Hepatocyte (in vitro differentiated cells): Measurements from ENCODE around the gene LYPD5. TPM values are rescaled to one million over a fixed set of nuclear protein-coding genes. Genes with fewer than 3 reads are reported as not detected.
"Not testable (repeated sequence)": the region's sequence is repeated elsewhere in the genome, so short reads cannot be mapped to it uniquely, and the experiment has no call there.

Experiments
- DNase-seq: peaks from one replicate; pipeline ENCODE4 v3.0.0-alpha.2; 2016; ENCODE audit warnings: low spot score
- H2AFZ ChIP-seq: fragments of 200-600 bp; sonication (generic); 2 replicates; pipeline ENCODE4 v1.6.0; 2016; ENCODE audit warnings: antibody characterized with exemption, mild to moderate bottlenecking
- H3K27ac ChIP-seq: fragments of 200-600 bp; sonication (generic); 2 replicates; pipeline ENCODE4 v1.5.1; 2016; ENCODE audit warnings: mild to moderate bottlenecking
- H3K27me3 ChIP-seq: fragments of 200-600 bp; sonication (generic); 2 replicates; pipeline ENCODE4 v1.6.1; 2016
- H3K36me3 ChIP-seq: fragments of 200-600 bp; sonication (generic); replicated peaks from 2 replicates; pipeline ENCODE4 v1.5.1; 2016; ENCODE audit warnings: low read depth; ENCODE audit not compliant: insufficient read depth
- H3K4me1 ChIP-seq: fragments of 200-600 bp; sonication (generic); 2 replicates; pipeline ENCODE4 v1.5.1; 2016; ENCODE audit warnings: mild to moderate bottlenecking, moderate library complexity; ENCODE audit not compliant: insufficient read depth
- H3K4me2 ChIP-seq: fragments of 200-600 bp; sonication (generic); 2 replicates; pipeline ENCODE4 v1.6.0; 2016
- H3K4me3 ChIP-seq: fragments of 200-600 bp; sonication (generic); 2 replicates; pipeline ENCODE4 v1.5.1; 2016; ENCODE audit warnings: mild to moderate bottlenecking
- H3K79me2 ChIP-seq: fragments of 200-600 bp; sonication (generic); 2 replicates; pipeline ENCODE4 v1.6.0; 2017; ENCODE audit warnings: mild to moderate bottlenecking
- H3K9me2 ChIP-seq: fragments of 200-600 bp; sonication (generic); replicated peaks from 2 replicates; pipeline ENCODE4 v1.6.0; 2017; ENCODE audit warnings: mild to moderate bottlenecking; ENCODE audit not compliant: insufficient read depth
- H3K9me3 ChIP-seq: fragments of 200-600 bp; sonication (generic); 2 replicates; pipeline ENCODE4 v1.5.1; 2016; ENCODE audit warnings: low read depth, mild to moderate bottlenecking
- H4K20me1 ChIP-seq: fragments of 200-600 bp; sonication (generic); 2 replicates; pipeline ENCODE4 v1.6.0; 2016; ENCODE audit warnings: mild to moderate bottlenecking; ENCODE audit not compliant: insufficient read depth, poor library complexity, severe bottlenecking
- EZH2 ChIP-seq: fragments of 200-600 bp; sonication (generic); IDR thresholded peaks from 2 replicates; pipeline ENCODE4 v1.6.1; 2016; ENCODE audit warnings: antibody characterized with exemption, mild to moderate bottlenecking, borderline replicate concordance
- EZH2phosphoT487 ChIP-seq: fragments of 200-600 bp; sonication (generic); IDR thresholded peaks from one replicate; pipeline ENCODE4 v1.6.1; 2018; ENCODE audit warnings: antibody characterized with exemption, mild to moderate bottlenecking, low read depth, moderate library complexity; ENCODE audit not compliant: unreplicated experiment, severe bottlenecking
- WGBS: methylation state at CpG from one replicate; pipeline ENCODE4 v1.1.6; 2016; ENCODE audit warnings: low lambda C conversion rate; ENCODE audit errors: missing lambda C conversion rate; 5-methylcytosine and 5-hydroxymethylcytosine counted together
- polyA plus RNA-seq: library from polyadenylated mRNA; unstranded; fragments of >200 nt; fragmentation: Nextera tagmentation; extraction: Ambion mirVana; gene quantifications from 2 replicates; pipeline ENCODE4 v1.2.1, GENCODE V29; 2016
- total RNA-seq: library from RNA; depleted of rRNA; stranded (reverse); fragments of >200 nt; gene quantifications from 2 replicates; pipeline ENCODE4 v1.2.3, GENCODE V29; 2014
- TF ChIP-seq, protein P1 (sequence below): fragments of 200-600 bp; sonication (generic); IDR thresholded peaks from 2 replicates; pipeline ENCODE4 v1.5.1; 2016; ENCODE audit warnings: antibody characterized with exemption, mild to moderate bottlenecking; ENCODE audit not compliant: poor library complexity

Gene LYPD5
- total and polyA plus RNA-seq, 2 experiments from 2014 or later, result 1.6 to 1.8 TPM

DNA sequence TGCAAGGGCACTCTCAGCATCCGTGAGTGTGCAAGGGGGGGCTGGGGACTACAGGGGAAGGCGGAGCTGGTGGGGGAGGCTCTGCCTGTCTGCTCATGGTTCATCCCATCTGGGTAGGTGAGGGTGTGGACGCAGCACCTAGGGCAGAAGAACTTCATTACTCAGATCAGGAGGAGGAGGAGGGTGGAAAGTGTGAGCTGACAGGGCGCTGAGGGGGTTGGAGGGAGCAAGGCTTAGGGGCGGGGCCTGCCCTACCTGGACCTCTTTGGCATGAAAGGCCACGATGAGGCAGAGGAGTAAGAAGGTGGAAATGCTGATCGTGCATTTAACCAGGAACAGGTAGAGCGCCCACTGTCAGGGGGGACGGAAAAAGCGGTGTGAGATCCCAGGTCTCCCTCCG is 26.0 kb downstream of the LYPD5 start:
- Histone ChIP-seq H3K9me3 (no peaks in the 10 kb centered on the region), H4K20me1 (no peaks in the 10 kb centered on the region), H2AFZ (no peak overlapping the region), H3K4me3 (no peak overlapping the region), H3K27ac (no peak overlapping the region), H3K4me2 (no peak overlapping the region), H3K27me3 (no peaks in the 10 kb centered on the region), H3K9me2 (no peaks in the 10 kb centered on the region), H3K36me3 (no peaks in the 10 kb centered on the region), H3K4me1 (peaks cover 15% of the 10 kb centered on the region), H3K79me2 (no peaks in the 10 kb centered on the region)
- 53% methylated on average over 8 of the region's 11 CpGs for WGBS
- DNase-seq, result peak; percentile 3
- TF ChIP-seq EZH2 (no peak), EZH2phosphoT487 (no peak)
- TF ChIP-seq, protein P1, sequence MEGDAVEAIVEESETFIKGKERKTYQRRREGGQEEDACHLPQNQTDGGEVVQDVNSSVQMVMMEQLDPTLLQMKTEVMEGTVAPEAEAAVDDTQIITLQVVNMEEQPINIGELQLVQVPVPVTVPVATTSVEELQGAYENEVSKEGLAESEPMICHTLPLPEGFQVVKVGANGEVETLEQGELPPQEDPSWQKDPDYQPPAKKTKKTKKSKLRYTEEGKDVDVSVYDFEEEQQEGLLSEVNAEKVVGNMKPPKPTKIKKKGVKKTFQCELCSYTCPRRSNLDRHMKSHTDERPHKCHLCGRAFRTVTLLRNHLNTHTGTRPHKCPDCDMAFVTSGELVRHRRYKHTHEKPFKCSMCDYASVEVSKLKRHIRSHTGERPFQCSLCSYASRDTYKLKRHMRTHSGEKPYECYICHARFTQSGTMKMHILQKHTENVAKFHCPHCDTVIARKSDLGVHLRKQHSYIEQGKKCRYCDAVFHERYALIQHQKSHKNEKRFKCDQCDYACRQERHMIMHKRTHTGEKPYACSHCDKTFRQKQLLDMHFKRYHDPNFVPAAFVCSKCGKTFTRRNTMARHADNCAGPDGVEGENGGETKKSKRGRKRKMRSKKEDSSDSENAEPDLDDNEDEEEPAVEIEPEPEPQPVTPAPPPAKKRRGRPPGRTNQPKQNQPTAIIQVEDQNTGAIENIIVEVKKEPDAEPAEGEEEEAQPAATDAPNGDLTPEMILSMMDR, result no peak

DNA sequence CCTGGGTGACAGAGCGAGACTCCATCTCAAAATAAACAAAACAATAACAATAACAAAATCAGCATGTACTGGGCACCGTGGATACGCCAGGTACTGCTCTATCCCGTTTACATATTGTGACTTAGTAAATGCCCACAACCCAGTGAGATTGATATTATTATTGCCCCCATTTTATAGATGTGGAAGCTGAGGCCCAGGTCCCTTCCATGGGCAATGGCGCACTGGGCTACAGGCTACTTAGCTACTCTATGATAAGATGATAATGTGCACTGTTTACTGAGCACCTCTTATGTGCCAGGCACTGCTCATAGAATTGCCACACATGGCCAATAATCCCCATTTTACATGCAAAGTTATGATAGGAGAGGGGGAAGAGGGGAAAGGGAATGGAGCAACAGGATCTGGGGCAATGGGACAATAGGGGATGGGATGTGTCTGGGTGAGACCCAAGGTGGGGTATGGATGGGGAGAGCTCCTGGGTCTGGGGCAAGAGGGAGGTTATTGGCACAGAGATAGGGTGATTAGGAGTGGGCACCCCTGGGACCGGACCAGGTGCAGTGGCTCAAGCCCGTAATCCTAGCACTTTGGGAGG is 26.9 kb downstream of the LYPD5 start:
- H3K4me3 ChIP-seq, result no peak overlapping the region

DNA sequence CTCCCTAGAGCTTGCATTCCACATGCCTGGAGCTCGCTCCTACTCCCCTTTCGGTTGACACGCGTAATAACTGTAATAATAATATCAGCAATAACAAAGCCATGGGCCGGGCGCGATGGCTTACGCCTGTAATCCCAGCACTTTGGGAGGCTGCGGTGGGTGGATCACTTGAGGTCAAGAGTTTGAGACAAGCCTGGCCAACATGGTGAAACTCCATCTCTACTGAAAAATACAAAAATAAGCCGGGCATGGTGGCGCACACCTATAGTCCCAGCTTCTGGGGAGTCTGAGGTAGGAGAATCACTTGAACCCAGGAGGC is 27.3 kb downstream of the LYPD5 start:
- Histone ChIP-seq H3K4me3 (peak overlapping the region; percentile 17), H3K4me2 (peak overlapping the region; percentile 92), H2AFZ (peak overlapping the region; percentile 39), H3K4me1 (peaks cover 15% of the 10 kb centered on the region)
- H3K27me3 ChIP-seq, H3K9me2 ChIP-seq, H3K27ac ChIP-seq, H3K9me3 ChIP-seq, H4K20me1 ChIP-seq, H3K79me2 ChIP-seq, DNase-seq, H3K36me3 ChIP-seq: not testable (repeated sequence)
- 85% methylated on average over 11 of the region's 11 CpGs for WGBS

More for the DNA sequence above, 26.9 kb downstream of the LYPD5 start:
- no peak for DNase-seq
- TF ChIP-seq EZH2phosphoT487, result no peak
- TF ChIP-seq EZH2, result no peak
- TF ChIP-seq, protein P1, result no peak
- Histone ChIP-seq H3K36me3 (no peaks in the 10 kb centered on the region), H2AFZ (no peak overlapping the region), H3K27me3 (no peaks in the 10 kb centered on the region), H3K9me3 (no peaks in the 10 kb centered on the region), H4K20me1 (no peaks in the 10 kb centered on the region), H3K79me2 (no peaks in the 10 kb centered on the region), H3K4me2 (no peak overlapping the region), H3K4me1 (peaks cover 15% of the 10 kb centered on the region), H3K27ac (no peak overlapping the region), H3K9me2 (no peaks in the 10 kb centered on the region)
- WGBS, result 93% methylated on average over 7 of the region's 7 CpGs

DNA sequence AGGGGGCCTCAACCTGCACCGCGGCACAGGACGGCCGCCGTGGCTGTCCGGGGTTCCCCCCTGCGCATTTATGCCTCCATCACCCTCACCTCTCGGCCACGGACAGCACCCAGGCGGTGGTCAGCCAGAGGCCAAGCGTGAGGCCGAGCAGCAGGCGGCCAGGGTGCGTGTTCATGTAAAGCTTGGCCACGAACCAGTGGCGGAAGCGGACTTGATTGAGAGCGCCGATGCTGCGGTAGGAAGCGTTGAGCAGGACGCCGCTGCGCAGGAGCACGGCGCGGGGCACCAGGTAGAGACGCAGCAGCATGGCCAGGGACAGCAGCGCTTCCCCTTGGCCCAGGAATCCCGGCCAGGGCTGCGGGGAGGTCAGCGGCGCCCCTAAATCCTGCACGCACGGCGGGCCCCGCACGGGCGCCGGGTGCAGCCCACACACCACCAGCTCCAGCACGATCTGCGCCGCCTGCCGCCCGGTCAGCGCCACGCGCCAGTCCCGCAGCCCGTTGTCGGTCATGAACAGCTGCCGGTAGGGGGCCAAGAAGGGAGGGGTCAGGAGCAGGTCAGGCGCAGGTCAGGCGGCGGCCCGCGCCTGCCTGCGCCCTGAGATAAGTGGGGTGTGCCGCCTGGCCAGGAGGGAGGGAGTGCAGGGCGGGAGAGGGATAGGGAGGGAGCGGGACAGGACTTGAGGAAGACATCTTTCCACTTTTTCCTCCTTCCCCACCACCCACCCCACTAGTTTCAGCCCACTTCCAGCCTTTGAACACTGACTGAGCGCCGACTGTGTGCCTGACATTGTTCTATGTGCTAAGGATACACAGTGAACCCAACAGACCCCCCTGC is 27.9 kb downstream of the LYPD5 start:
- Histone ChIP-seq H2AFZ (peak overlapping the region; percentile 39), H3K27me3 (no peaks in the 10 kb centered on the region), H3K79me2 (no peaks in the 10 kb centered on the region), H3K4me3 (peak overlapping the region; percentile 29), H3K9me3 (no peaks in the 10 kb centered on the region), H3K4me2 (peak overlapping the region; percentile 92), H3K9me2 (no peaks in the 10 kb centered on the region), H3K27ac (no peak overlapping the region), H3K4me1 (peaks cover 15% of the 10 kb centered on the region), H4K20me1 (no peaks in the 10 kb centered on the region), H3K36me3 (no peaks in the 10 kb centered on the region)
- TF ChIP-seq EZH2phosphoT487, result no peak
- TF ChIP-seq, protein P1, result peak; percentile 57
- peak; percentile 86 for DNase-seq
- 10% methylated on average over 60 of the region's 63 CpGs for WGBS
